K562 (cell line): Measurements from ENCODE around the gene AFG1L. TPM values are rescaled to one million over a fixed set of nuclear protein-coding genes. Genes with fewer than 3 reads are reported as not detected.

Source experiments
- CTBP1 ChIP-seq: fragments of 450-650 bp; IDR thresholded peaks from 2 replicates; pipeline ENCODE4 v1.6.1; 2016; ENCODE audit warnings: borderline replicate concordance
- E2F4 ChIP-seq: sonication (generic); formaldehyde crosslinking; IDR thresholded peaks from 2 replicates; pipeline ENCODE4 v1.8.0; 2022; ENCODE audit warnings: mild to moderate bottlenecking, low read depth, missing genetic modification reagents
- E2F8 ChIP-seq: fragments of 450-650 bp; IDR thresholded peaks from 2 replicates; pipeline ENCODE4 v1.7.1; 2018; ENCODE audit warnings: mild to moderate bottlenecking, low read depth; ENCODE audit not compliant: partially characterized antibody
- EHMT2 ChIP-seq: fragments of 450-650 bp; IDR thresholded peaks from 2 replicates; pipeline ENCODE4 v1.6.1; 2018; ENCODE audit warnings: antibody characterized with exemption
- ETV1 ChIP-seq: fragments of 450-650 bp; conservative IDR thresholded peaks from 2 replicates; pipeline ENCODE4 v1.6.1; 2016; ENCODE audit warnings: missing genetic modification characterization, control low read depth, low read depth, missing compliant biosample characterization
- FOSL1 ChIP-seq: fragments of 200-800 bp; sonication (Bioruptor generic); conservative IDR thresholded peaks from 2 replicates; pipeline ENCODE4 v1.6.1; 2016; ENCODE audit warnings: missing genetic modification characterization, missing compliant biosample characterization
- HINFP ChIP-seq: fragments of 450-650 bp; conservative IDR thresholded peaks from 2 replicates; pipeline ENCODE4 v1.6.1; 2016; ENCODE audit warnings: missing genetic modification characterization, low read depth, mild to moderate bottlenecking, control low read depth, missing compliant biosample characterization
- MTA2 ChIP-seq: fragments of 450-650 bp; IDR thresholded peaks from 2 replicates; pipeline ENCODE4 v1.6.1; 2016; ENCODE audit warnings: low read depth
- RBM14 ChIP-seq: fragments of 200-400 bp; formaldehyde crosslinking; IDR thresholded peaks from 2 replicates; pipeline ENCODE4 v1.6.1; 2018; ENCODE audit warnings: low read depth, mild to moderate bottlenecking, low read length, moderate library complexity, borderline replicate concordance; ENCODE audit not compliant: insufficient read depth
- RBM15 ChIP-seq: fragments of 200-400 bp; formaldehyde crosslinking; IDR thresholded peaks from 2 replicates; pipeline ENCODE4 v1.6.1; 2018; ENCODE audit warnings: mild to moderate bottlenecking, low read length, moderate library complexity; ENCODE audit not compliant: insufficient read depth
- SMC3 ChIP-seq: conservative IDR thresholded peaks from 2 replicates; pipeline ENCODE4 v1.6.1; 2011; ENCODE audit warnings: low read depth, low read length, improper control_type of control experiment; ENCODE audit not compliant: insufficient read depth
- SOX6 ChIP-seq: fragments of 450-650 bp; IDR thresholded peaks from 2 replicates; pipeline ENCODE4 v1.6.1; 2014; ENCODE audit warnings: mild to moderate bottlenecking
- TRIM24 ChIP-seq, 2 experiments: fragments of 450-650 bp; IDR thresholded peaks; 2 replicates each; pipeline ENCODE4 v1.6.1; 2016
- ZNF318 ChIP-seq, 2 experiments: fragments of 450-650 bp; IDR thresholded peaks; 2 replicates each; pipeline ENCODE4 v1.6.1; 2016; ENCODE audit warnings: mild to moderate bottlenecking in 2 of 2, borderline replicate concordance in 1 of 2, low read depth in 1 of 2, moderate library complexity in 1 of 2
- polyA plus RNA-seq, 8 experiments: library from polyadenylated mRNA; depleted of rRNA in 4 of 8; stranded (reverse) in 5 of 8; unstranded in 3 of 8; fragments of >200 nt; fragmentation: Nextera tagmentation in 2 of 8; fragmentation: Illumina TruSeq in 1 of 8; extraction: Ambion mirVana in 2 of 8; extraction: Trizol in 1 of 8; gene quantifications; 2 replicates each; pipeline versions ENCODE4 v1.2.1 to v1.2.3, GENCODE V29; 2011 to 2014; ENCODE audit warnings: inconsistent platforms in 1 of 8, missing spikeins in 1 of 8
- total RNA-seq, 7 experiments: library from RNA; depleted of rRNA in 6 of 7; stranded (reverse); fragments of >200 nt in 6 of 7; fragmentation: Illumina TruSeq in 2 of 7; extraction: Trizol in 2 of 7; gene quantifications; 2 replicates each; pipeline versions ENCODE4 v1.2.1 to v1.2.3, GENCODE V29; 2011 to 2021; ENCODE audit warnings: low replicate concordance in 1 of 7

The AFG1L gene
- total and polyA plus RNA-seq, 9 of the 15 experiments (the other 6 are each of a cell fraction or from before 2014, with no cell fraction given): 2.2 to 15.5 (median 5.8) TPM

GRCh38 chr6:108502832-108503231, 208.0 kb downstream of the AFG1L start (continued):
- TF ChIP-seq CTBP1 (peak; percentile 81), HINFP (tag) (no peak), FOSL1 (tag) (0 out of 2 replicates have a peak, but pooled peaks have one; percentile 34), RBM15 (no peak), E2F8 (no peak), MTA2 (peak; percentile 75), RBM14 (no peak), TRIM24 (IDR thresholded peaks at IDR 0.05) (peak; percentile 19 to 65; a peak in 3 of 4 replicates), SOX6 (peak; percentile 95), SMC3 (no peak), ETV1 (tag) (0 out of 2 replicates have a peak, but pooled peaks have one; percentile 24), E2F4 (CRISPR knock-in tag) (no peak), EHMT2 (0 out of 2 replicates have a peak, but pooled peaks have one; percentile 30), ZNF318 (IDR thresholded peaks at IDR 0.05; ENCODE audit: borderline replicate concordance in 1 of 2, low read depth in 1 of 2) (peak in 1 of 2 experiments; percentile 38; a peak in 1 of 4 replicates)
